DMS153 treated with DMSO at 0.1 percent for 48 hours (cell line): ENCODE measurements around the gene YAP1.

Source experiments
- DNase-seq: peaks from one replicate; lab custom pipeline; 2025; ENCODE audit not compliant: unreplicated experiment; lab: John Stamatoyannopoulos, UW

Gene YAP1

DNA sequence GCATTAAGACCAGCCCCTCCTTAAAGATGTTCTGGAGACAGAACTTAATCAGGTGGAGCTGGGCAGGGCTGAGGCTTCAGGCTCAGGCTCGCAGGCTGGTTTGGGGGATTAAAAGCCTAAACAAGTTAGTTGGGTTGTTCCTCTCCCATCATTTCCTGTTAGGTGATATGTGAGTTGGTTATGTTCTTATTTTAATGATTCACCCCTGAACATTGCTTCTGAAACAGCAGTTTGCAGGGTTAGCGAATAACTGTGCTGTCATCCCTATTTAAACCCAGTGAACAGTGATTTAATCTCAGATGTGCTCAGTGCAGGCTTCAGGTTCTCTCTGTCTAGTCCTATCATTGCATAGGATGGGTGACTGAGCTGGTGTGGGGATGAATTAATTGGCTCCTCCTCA lies 159.7 kb downstream of the YAP1 start:
- DNase-seq = no peak

DNA sequence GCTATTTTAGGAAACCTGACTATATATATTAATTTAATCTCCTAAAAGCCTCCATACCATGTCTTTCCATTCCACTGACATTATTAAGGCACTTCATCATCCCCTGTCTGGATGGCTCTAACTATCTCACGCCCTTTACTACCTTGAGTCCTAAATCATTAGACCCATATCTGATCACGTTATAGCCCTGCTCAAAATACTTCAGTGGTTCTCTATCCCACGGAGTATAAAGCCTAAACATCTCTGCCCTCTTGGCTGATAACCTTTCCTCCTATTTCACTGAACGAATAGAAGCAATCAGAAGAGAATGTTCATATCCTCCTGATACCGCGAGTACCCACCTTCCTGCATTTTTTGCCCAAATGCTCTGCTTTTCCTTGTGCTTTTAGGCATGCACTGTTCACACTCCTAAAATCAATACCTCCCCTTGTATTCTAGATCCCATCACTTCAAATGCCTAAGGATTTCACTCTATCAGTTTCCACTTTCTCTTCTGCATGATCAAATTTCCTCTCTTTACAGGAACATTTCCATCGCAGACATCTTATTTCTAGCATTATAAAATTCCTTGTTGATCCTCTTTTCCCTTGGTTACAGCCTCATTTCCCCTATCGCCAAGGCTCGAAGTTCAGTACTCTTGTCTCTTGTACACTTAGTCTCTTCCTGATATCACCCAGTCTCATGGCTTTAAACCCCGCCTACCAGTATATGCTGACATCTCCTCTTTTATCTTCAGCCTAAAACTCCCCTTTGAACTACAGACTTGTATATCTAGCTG lies 162.0 kb downstream of the YAP1 start:
- DNase-seq = no peak

DNA sequence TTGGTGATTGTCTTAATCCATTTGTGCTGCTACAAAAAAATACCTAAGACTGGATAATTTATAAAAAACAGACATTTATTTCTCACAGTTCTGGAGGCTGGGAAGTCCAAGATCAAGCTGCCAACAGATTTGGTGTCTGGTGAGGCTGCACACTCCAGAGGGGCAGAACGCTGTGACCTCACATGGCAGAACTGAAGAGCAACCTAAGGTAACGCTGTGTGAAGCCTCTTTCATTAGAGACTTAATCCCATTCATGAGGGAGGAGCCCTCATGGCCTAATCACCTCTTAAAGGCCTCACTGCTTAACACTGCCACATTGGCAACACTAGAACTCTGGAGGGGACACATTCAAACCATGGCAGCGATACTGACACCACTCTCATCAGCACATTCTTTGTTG lies 164.4 kb downstream of the YAP1 start:
- no peak for DNase-seq

DNA sequence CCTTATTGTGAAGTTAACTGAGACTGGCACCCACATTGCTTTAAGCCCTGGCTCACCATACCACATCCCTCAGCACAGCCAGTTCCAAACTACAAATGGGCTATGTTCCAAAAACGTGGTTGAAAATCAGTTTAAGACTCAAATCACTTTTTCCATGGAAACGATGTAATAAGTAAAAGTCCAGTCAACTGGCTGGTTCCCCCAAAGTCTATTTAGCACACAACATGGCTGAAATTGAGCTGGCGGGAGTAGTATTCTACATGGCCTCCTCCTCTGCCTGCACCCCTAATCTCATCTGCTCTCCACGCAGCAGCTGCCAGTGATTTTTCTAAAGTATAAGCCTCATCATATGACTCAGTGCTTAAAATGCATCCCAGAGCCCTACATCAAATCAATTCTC lies 166.1 kb downstream of the YAP1 start:
- no peak for DNase-seq

DNA sequence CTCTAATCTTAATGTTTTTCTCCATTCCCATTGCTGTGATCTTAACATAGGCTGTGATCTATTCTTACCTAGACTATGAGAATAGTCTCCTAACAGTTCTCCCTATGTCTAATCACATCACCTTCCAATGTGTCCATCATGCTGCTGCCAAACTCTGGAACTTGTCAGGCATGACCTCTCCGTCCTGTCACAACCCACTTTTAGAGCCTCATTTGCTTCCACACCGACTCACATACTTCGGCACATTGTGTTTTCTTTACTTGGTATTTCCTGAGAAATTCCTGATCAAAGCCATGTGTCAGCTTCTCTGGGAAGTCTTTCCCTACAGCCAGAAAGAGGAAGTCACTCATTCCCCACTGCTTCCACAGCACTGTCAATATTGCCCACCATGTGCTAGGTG lies 166.5 kb downstream of the YAP1 start:
- DNase-seq = no peak

DNA sequence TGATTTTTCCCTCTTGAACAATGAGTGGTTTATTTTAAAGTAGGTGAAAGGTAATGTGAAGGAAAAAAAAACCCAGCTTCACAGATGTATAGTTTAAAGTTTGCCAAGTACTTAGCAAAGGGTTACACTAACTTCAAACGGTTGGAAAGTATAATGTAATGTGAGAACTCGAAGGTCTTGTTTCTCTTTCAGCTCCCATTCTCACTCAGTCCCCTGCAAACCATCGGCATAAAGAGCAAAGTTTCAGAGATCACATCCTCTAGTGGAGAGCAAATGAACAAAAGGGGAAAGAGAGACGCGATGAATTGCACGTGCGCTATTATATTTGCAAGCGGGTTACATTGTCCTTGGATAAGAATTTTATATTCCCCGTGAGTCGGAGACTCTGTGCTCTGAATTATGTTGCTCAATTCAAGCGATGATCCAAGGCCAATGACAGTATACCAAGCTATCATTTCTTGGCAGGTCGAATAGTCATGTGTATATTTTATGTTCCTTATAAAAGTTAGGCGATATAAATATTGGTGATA lies 169.5 kb downstream of the YAP1 start:
- no peak for DNase-seq

DNA sequence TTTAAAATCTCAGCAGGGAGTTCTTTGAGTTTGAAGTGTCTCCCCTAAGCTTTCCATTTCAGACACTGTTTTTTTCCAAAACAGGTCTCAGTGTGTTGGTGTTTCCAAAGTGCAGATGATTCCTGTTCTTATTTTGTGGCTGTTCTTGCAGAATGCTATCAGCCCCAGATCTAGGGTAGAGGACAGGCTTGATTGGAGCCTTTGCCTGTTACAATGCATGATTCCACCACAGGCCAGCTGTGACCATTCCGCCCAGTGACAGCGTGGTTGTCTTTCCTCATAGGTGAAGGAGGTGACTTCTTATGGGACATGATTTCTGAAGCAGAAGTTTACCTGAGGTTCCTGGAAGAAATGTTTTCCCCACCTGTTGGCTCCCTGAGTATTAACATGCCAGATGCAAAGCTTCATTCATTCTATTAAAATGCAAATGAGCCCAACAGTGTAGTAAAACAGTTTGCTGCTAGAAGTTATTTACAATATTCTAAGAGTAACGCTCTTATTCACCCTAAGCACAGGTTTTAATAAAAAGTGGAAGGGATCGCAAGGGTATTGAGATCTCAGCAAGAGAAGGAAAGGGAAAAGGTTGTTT lies 170.1 kb downstream of the YAP1 start:
- no peak for DNase-seq
